ENCODE data around the gene CANT1. TPM values are rescaled to one million over a fixed set of nuclear protein-coding genes. Genes with fewer than 3 reads are reported as not detected.
A peak's percentile ranks its signal among the peaks of the same experiment; 100 is the strongest.

Gene CANT1
- total RNA-seq, 1 experiment from 2014 or later, result 34.1 TPM

DNA sequence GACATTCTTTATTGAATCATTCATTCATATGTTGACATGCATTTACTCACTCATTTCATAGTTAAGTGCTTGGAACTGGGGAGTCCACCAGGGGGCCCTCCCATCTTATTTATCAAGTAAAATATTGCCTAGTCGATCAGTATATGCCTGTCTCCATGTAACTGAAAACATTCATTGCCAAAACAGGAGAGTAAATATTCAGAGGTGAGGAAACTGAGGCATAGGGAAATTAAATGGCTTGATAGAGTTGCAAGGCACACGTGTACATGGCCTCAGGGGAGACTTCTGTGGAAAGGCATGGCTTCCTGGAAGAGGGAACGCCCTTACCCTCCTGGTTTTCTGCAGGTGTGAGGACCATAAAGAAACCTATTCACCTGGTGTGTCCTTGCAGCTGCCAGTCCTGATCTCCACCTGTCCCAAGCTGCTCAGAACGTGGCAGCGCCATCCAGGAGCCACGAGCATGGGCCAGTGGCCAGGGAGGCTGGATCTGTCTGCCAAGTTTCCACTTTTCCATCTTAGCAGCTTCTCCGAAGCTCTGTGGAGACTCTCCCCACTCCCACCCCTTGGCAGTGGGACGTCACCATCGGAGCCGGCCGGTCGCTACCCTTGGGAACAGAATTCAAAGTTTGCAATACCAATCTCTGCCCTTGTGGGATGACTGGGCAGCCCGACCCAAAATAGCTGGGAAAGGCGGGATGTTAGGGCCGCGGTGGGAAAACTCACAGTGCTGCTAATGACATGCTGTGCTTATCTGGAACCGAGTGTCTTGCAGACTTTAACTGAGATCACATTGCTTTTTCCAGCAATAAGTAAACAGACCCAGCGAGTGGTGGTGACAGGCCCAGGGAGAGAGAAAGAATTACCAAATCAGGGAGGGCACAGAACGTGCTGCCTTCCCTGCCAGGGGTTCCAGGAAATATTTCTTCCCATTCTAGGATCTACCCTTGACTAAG, 10.3 kb upstream of the CANT1 start:
- TF ChIP-seq MYBL2 (CRISPR knock-in tag; IDR thresholded peaks at IDR 0.05) (no peak), SOX15 (CRISPR knock-in tag; IDR thresholded peaks at IDR 0.05) (no peak), ZNF138 (CRISPR knock-in tag; conservative IDR thresholded peaks at IDR 0.05) (no peak)
- TF ChIP-seq, protein P1, sequence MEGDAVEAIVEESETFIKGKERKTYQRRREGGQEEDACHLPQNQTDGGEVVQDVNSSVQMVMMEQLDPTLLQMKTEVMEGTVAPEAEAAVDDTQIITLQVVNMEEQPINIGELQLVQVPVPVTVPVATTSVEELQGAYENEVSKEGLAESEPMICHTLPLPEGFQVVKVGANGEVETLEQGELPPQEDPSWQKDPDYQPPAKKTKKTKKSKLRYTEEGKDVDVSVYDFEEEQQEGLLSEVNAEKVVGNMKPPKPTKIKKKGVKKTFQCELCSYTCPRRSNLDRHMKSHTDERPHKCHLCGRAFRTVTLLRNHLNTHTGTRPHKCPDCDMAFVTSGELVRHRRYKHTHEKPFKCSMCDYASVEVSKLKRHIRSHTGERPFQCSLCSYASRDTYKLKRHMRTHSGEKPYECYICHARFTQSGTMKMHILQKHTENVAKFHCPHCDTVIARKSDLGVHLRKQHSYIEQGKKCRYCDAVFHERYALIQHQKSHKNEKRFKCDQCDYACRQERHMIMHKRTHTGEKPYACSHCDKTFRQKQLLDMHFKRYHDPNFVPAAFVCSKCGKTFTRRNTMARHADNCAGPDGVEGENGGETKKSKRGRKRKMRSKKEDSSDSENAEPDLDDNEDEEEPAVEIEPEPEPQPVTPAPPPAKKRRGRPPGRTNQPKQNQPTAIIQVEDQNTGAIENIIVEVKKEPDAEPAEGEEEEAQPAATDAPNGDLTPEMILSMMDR (IDR thresholded peaks at IDR 0.05), result peak; percentile 35
- no peak for DNase-seq (ENCODE audit: low spot score)
- Mint-ChIP-seq H3K27me3 (ENCODE audit: low read depth) (peaks cover 70% of the 10 kb centered on the region), H3K36me3 (peaks cover 10% of the 10 kb centered on the region), H3K9me3 (peaks cover 20% of the 10 kb centered on the region), H3K4me1 (peaks cover 13% of the 10 kb centered on the region), H3K4me3 (no peak overlapping the region), H3K27ac (no peak overlapping the region)
- ATAC-seq, result no peak
- POLR2A ChIA-PET, result no interaction called here
- CTCF ChIA-PET, result interaction anchor here (1.5 kb wide), 2 partner anchors 22 to 26 kb away, joined by 5 read pairs; no protein-coding TSS in a partner anchor

DNA sequence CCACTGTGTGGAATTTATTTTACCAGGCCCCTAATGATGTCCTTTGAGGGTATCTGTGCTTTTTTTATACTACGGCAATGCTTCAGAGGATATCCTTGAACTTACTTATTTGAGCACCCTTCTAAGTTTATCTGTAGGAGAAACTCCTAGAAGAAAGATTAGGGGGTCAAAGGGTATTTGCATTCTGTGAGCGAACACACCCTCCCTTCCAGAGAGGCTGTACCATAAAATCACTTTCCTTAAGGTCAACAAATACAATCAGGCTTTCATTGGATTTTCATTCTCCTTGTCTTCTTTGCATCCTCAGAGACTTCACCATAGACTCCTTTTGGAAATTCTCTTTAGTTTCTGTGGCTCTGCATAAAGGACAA, 9.7 kb upstream of the CANT1 start:
- TF ChIP-seq, protein P2, sequence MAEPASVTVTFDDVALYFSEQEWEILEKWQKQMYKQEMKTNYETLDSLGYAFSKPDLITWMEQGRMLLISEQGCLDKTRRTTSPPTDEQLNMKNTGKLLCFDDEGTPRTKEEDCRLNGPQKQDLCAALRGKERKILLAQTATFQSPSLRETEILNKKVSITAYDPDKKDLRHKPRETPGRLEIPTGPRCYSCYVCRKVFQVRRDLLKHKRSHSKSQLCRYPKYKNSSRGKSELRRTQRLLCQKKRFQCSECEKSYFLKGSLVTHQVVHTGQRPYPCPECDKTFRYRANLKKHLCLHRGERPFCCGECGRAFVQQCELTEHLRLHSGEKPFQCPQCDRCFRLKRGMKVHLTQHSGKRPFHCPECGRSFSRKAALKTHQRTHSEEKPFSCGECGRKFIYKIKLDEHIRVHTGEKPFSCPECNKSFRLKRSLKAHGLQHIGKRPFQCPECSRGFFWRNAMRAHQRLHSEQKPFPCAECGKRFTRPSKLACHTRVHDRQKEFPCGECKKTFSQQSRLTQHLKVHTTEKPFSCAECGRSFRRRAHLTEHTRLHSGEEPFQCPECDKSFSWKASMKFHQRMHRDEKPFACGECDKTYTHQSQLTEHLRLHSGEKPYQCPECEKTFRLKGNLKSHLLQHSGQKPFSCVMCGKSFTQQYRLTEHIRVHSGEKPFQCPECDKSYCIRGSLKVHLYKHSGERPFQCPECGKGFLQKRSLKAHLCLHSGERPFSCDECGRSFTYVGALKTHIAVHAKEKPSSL (CRISPR knock-in tag; conservative IDR thresholded peaks at IDR 0.05), result no peak
- TF ChIP-seq SOX15 (CRISPR knock-in tag; IDR thresholded peaks at IDR 0.05) (no peak), ESRRA (CRISPR knock-in tag; IDR thresholded peaks at IDR 0.05; ENCODE audit: borderline replicate concordance) (no peak), ELF4 (CRISPR knock-in tag; IDR thresholded peaks at IDR 0.05; ENCODE audit: low read depth) (no peak), ZNF423 (CRISPR knock-in tag; IDR thresholded peaks at IDR 0.05) (no peak), MXD4 (CRISPR knock-in tag; IDR thresholded peaks at IDR 0.05; ENCODE audit: borderline replicate concordance) (no peak), GTF2I (CRISPR knock-in tag; conservative IDR thresholded peaks at IDR 0.05) (no peak), ZNF138 (CRISPR knock-in tag; conservative IDR thresholded peaks at IDR 0.05) (no peak), CREB1 (CRISPR knock-in tag; IDR thresholded peaks at IDR 0.05) (no peak), ZNF263 (CRISPR knock-in tag; IDR thresholded peaks at IDR 0.05; ENCODE audit: low read depth) (no peak), IRF2 (CRISPR knock-in tag; IDR thresholded peaks at IDR 0.05; ENCODE audit: borderline replicate concordance, low read depth) (no peak), MYBL2 (CRISPR knock-in tag; IDR thresholded peaks at IDR 0.05) (no peak), ETV6 (CRISPR knock-in tag; IDR thresholded peaks at IDR 0.05) (no peak), SMAD3 (CRISPR knock-in tag; IDR thresholded peaks at IDR 0.05; ENCODE audit: borderline replicate concordance) (no peak), E2F1 (CRISPR knock-in tag; IDR thresholded peaks at IDR 0.05) (no peak), NFATC4 (CRISPR knock-in tag; IDR thresholded peaks at IDR 0.05) (no peak), SP1 (CRISPR knock-in tag; conservative IDR thresholded peaks at IDR 0.05) (no peak)
- TF ChIP-seq, protein P3, sequence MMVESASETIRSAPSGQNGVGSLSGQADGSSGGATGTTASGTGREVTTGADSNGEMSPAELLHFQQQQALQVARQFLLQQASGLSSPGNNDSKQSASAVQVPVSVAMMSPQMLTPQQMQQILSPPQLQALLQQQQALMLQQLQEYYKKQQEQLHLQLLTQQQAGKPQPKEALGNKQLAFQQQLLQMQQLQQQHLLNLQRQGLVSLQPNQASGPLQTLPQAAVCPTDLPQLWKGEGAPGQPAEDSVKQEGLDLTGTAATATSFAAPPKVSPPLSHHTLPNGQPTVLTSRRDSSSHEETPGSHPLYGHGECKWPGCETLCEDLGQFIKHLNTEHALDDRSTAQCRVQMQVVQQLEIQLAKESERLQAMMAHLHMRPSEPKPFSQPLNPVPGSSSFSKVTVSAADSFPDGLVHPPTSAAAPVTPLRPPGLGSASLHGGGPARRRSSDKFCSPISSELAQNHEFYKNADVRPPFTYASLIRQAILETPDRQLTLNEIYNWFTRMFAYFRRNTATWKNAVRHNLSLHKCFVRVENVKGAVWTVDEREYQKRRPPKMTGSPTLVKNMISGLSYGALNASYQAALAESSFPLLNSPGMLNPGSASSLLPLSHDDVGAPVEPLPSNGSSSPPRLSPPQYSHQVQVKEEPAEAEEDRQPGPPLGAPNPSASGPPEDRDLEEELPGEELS (CRISPR knock-in tag; IDR thresholded peaks at IDR 0.05), result no peak
- TF ChIP-seq, protein P4, sequence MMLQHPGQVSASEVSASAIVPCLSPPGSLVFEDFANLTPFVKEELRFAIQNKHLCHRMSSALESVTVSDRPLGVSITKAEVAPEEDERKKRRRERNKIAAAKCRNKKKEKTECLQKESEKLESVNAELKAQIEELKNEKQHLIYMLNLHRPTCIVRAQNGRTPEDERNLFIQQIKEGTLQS (CRISPR knock-in tag; conservative IDR thresholded peaks at IDR 0.05), result no peak
- H3K36me3 Mint-ChIP-seq, result peaks cover 12% of the 10 kb centered on the region
- CTCF ChIA-PET, result interaction anchor here (1.2 kb wide), 1 partner anchor 27 kb away, joined by 4 read pairs; no protein-coding TSS in a partner anchor
- DNase-seq (ENCODE audit: low spot score) (no peak), ATAC-seq (no peak)
- peaks cover 23% of the 10 kb centered on the region for H3K9me3 Mint-ChIP-seq
- H3K27me3 Mint-ChIP-seq (ENCODE audit: low read depth), result peaks cover 65% of the 10 kb centered on the region
- H3K4me3 Mint-ChIP-seq, result no peak overlapping the region
- H3K27ac Mint-ChIP-seq, result no peak overlapping the region
- POLR2A ChIA-PET, result no interaction called here
- peaks cover 13% of the 10 kb centered on the region for H3K4me1 Mint-ChIP-seq
